Measurements from ENCODE around the gene HERC3.
"Not testable (repeated sequence)": the region's sequence is repeated elsewhere in the genome, so short reads cannot be mapped to it uniquely, and the experiment has no call there.

Gene HERC3

GRCh38 chr4:88606832-88607231 lies 14.6 kb downstream of the HERC3 start:
- DNase-seq (ENCODE audit: insufficient read length, low spot score) (no peak), FAIRE-seq (no peak)
- no peak for TF ChIP-seq CTCF (IDR thresholded peaks at IDR 0.05; ENCODE audit: insufficient read depth, missing control alignments)

- TF ChIP-seq CTCF (IDR thresholded peaks at IDR 0.05; ENCODE audit: insufficient read depth, missing control alignments) = no peak
- DNase-seq (ENCODE audit: insufficient read length, low spot score) (no peak), FAIRE-seq (no peak)
Measured at GRCh38 chr4:88609387-88609786, 17.1 kb downstream of the HERC3 start.

- DNase-seq (ENCODE audit: insufficient read length, low spot score); FAIRE-seq: not testable (repeated sequence)
Measured at GRCh38 chr4:88609794-88610193, 17.5 kb downstream of the HERC3 start.

GRCh38 chr4:88610771-88611170 lies 18.5 kb downstream of the HERC3 start:
- no peak for DNase-seq (ENCODE audit: insufficient read length, low spot score)
- FAIRE-seq = no peak
- no peak for TF ChIP-seq CTCF (IDR thresholded peaks at IDR 0.05; ENCODE audit: insufficient read depth, missing control alignments)

GRCh38 chr4:88613417-88613875 lies 21.2 kb downstream of the HERC3 start:
- no peak for DNase-seq (ENCODE audit: insufficient read length, low spot score)
- no peak for TF ChIP-seq CTCF (IDR thresholded peaks at IDR 0.05; ENCODE audit: insufficient read depth, missing control alignments)
- FAIRE-seq = no peak

GRCh38 chr4:88614058-88614457 lies 21.8 kb downstream of the HERC3 start:
- no peak for TF ChIP-seq CTCF (IDR thresholded peaks at IDR 0.05; ENCODE audit: insufficient read depth, missing control alignments)
- FAIRE-seq (peak; percentile 78), DNase-seq (ENCODE audit: insufficient read length, low spot score) (no peak)

GRCh38 chr4:88616275-88617150 lies 24.2 kb downstream of the HERC3 start:
- peak; percentile 76 for FAIRE-seq
- no peak for DNase-seq (ENCODE audit: insufficient read length, low spot score)
- TF ChIP-seq CTCF (IDR thresholded peaks at IDR 0.05; ENCODE audit: insufficient read depth, missing control alignments) = no peak
